ENCODE measurements around the gene OAF. TPM values are rescaled to one million over a fixed set of nuclear protein-coding genes. Genes with fewer than 3 reads are reported as not detected.

OAF gene
- total RNA-seq, 1 experiment from 2014 or later = 32.3 TPM

GRCh38 chr11:120255519-120255866 lies 44.7 kb downstream of the OAF start:
- ATAC-seq (no peak), DNase-seq (ENCODE audit: low read depth, low spot score) (no peak)
- Histone ChIP-seq H2AFZ (ENCODE audit: low read depth, low read length, poor library complexity, severe bottlenecking) (no peak overlapping the region), H3K4me2 (ENCODE audit: low read length) (no peak overlapping the region), H3K27me3 (ENCODE audit: insufficient read depth, low read length) (peaks cover 49% of the 10 kb centered on the region; the same call in 1 of the 2 replicates), H3K9ac (ENCODE audit: low read length) (no peak overlapping the region), H3K36me3 (ENCODE audit: control insufficient read depth in 1 of 2, insufficient read depth in 2 of 2, low read length in 2 of 2) (no peaks in the 10 kb centered on the region), H3K79me2 (ENCODE audit: insufficient read depth, low read length) (no peaks in the 10 kb centered on the region), H3K27ac (ENCODE audit: low read depth, low read length) (no peak overlapping the region), H3K4me3 (replicated peaks in 1 of 2; ENCODE audit: low read depth in 1 of 2, low read length in 2 of 2) (no peak overlapping the region), H3K9me3 (ENCODE audit: control insufficient read depth in 1 of 2, insufficient read depth in 1 of 2, low read depth in 1 of 2, low read length in 2 of 2) (no peaks in the 10 kb centered on the region), H4K20me1 (ENCODE audit: insufficient read depth) (no peaks in the 10 kb centered on the region), H3K9me2 (ENCODE audit: insufficient read depth) (no peaks in the 10 kb centered on the region), H3K4me1 (ENCODE audit: control insufficient read depth in 1 of 2, insufficient read depth in 2 of 2, low read length in 2 of 2) (no peaks in the 10 kb centered on the region)
- no TSS peak for BruUV-seq (replicated peaks)
- intact Hi-C loops (cut with micrococcal nuclease) = no loop called here
- TF ChIP-seq SP1 (IDR thresholded peaks at IDR 0.05; ENCODE audit: low read depth) = no peak
- TF ChIP-seq CTCF (IDR thresholded peaks at IDR 0.05 in 2 of 3, conservative IDR thresholded peaks at IDR 0.05 in 1 of 3; ENCODE audit: borderline replicate concordance in 1 of 3, insufficient read depth in 1 of 3, low read depth in 2 of 3, low read length in 2 of 3) = no peak
- TF ChIP-seq POLR2A (IDR thresholded peaks at IDR 0.05; ENCODE audit: borderline replicate concordance, extremely low read depth, insufficient read depth, insufficient read length) = no peak
- TF ChIP-seq ZFX (IDR thresholded peaks at IDR 0.05) = no peak
- TF ChIP-seq REST (IDR thresholded peaks at IDR 0.05; ENCODE audit: low read depth) = no peak
- POLR2A ChIA-PET = no interaction called here
- CTCF ChIA-PET = no interaction called here
- RAD21 ChIA-PET (ENCODE audit: low non-redundant PET in 1 of 2, low total read pairs in 2 of 2, uncharacterized antibody in 2 of 2, unreplicated experiment in 2 of 2) = no interaction called here

All from HCT116 (cell line).